Measurements from ENCODE around the gene TLCD3A. TPM values are rescaled to one million over a fixed set of nuclear protein-coding genes. Genes with fewer than 3 reads are reported as not detected.
"Not testable (repeated sequence)": the region's sequence is repeated elsewhere in the genome, so short reads cannot be mapped to it uniquely, and the experiment has no call there.

The TLCD3A gene
- polyA plus RNA-seq, 4 donors, result 23.0 to 31.0 (median 27.2) TPM

GRCh38 chr17:784143-784542 is 51.7 kb downstream of the TLCD3A start:
- no peak for DNase-seq (ENCODE audit: low read depth in 4 of 4, low spot score in 3 of 4)

GRCh38 chr17:785901-786300 is 53.5 kb downstream of the TLCD3A start:
- not testable (repeated sequence) for DNase-seq (ENCODE audit: low read depth in 4 of 4, low spot score in 3 of 4)

- DNase-seq (ENCODE audit: low read depth in 4 of 4, low spot score in 3 of 4), result no peak
These were observed 55.3 kb downstream of the TLCD3A start for GRCh38 chr17:787641-788221.

GRCh38 chr17:788551-788950 is 56.2 kb downstream of the TLCD3A start:
- DNase-seq (ENCODE audit: low read depth in 4 of 4, low spot score in 3 of 4), result no peak

GRCh38 chr17:789160-789840 is 56.9 kb downstream of the TLCD3A start:
- no peak for DNase-seq (ENCODE audit: low read depth in 4 of 4, low spot score in 3 of 4)

- peak in 1 of 4 donors; percentile 31 for DNase-seq (ENCODE audit: low read depth in 4 of 4, low spot score in 3 of 4)
These were observed 57.8 kb downstream of the TLCD3A start for GRCh38 chr17:789931-790873.

GRCh38 chr17:790874-791247 is 58.5 kb downstream of the TLCD3A start:
- DNase-seq (ENCODE audit: low read depth in 4 of 4, low spot score in 3 of 4), result not testable (repeated sequence)

GRCh38 chr17:791829-792228 is 59.4 kb downstream of the TLCD3A start:
- DNase-seq (ENCODE audit: low read depth in 4 of 4, low spot score in 3 of 4), result no peak

GRCh38 chr17:792277-792676 is 59.9 kb downstream of the TLCD3A start:
- DNase-seq (ENCODE audit: low read depth in 4 of 4, low spot score in 3 of 4), result no peak

Other genes starting within 250 kb of the TLCD3A start
- 10 to 100 TPM; 22.0 to 38.8 (median 28.6) TPM for gene VPS53, start 17.8 kb upstream of the TLCD3A start, polyA plus RNA-seq (ENCODE audit: insufficient read length in 4 of 4)
- gene GEMIN4, start 19.7 kb downstream of the TLCD3A start, polyA plus RNA-seq (ENCODE audit: insufficient read length in 4 of 4), result 10 to 100 TPM; 21.2 to 23.6 (median 22.2) TPM
- gene GLOD4, start 49.7 kb downstream of the TLCD3A start, polyA plus RNA-seq (ENCODE audit: insufficient read length in 4 of 4), result 100 to 1,000 TPM in 3 of 4 donors, 10 to 100 TPM in 1; 66.2 to 129 (median 118) TPM
- gene MRM3, start 49.8 kb downstream of the TLCD3A start, polyA plus RNA-seq (ENCODE audit: insufficient read length in 4 of 4), result 10 to 100 TPM; 12.6 to 19.6 (median 18.8) TPM
- 10 to 100 TPM; 18.1 to 38.8 (median 35.3) TPM for gene NXN, start 247.2 kb downstream of the TLCD3A start, polyA plus RNA-seq (ENCODE audit: insufficient read length in 4 of 4)

Measured in left renal pelvis (tissue), 4 donors.